CD14-positive monocyte (primary cell): Measurements from ENCODE around the gene FRS2. TPM values are rescaled to one million over a fixed set of nuclear protein-coding genes. Genes with fewer than 3 reads are reported as not detected.
A peak's percentile ranks its signal among the peaks of the same experiment; 100 is the strongest.

Source experiments
- DNase-seq, 3 donors: peaks; one replicate each; pipeline ENCODE4 v3.0.0-alpha.2; 2011 to 2022
- H2AFZ ChIP-seq: 2 replicates; pipeline ENCODE4 v1.6.0; 2012; ENCODE audit warnings: mild to moderate bottlenecking, low read depth, low read length, inconsistent platforms; ENCODE audit not compliant: insufficient read depth, poor library complexity, severe bottlenecking
- H3K27ac ChIP-seq, 2 donors: 1 replicate in 1 of 2; 2 replicates in 1 of 2; pipeline ENCODE4 v1.5.1; 2012 to 2013; ENCODE audit warnings: low read length in 2 of 2, control low read depth in 1 of 2, inconsistent platforms in 1 of 2, low read depth in 1 of 2, mild to moderate bottlenecking in 1 of 2
- H3K27me3 ChIP-seq, 2 donors: one replicate each; pipeline versions ENCODE4 v1.6.0 to v1.6.1; 2011 to 2013; ENCODE audit warnings: low read length in 2 of 2; ENCODE audit not compliant: control insufficient read depth in 2 of 2, insufficient read depth in 2 of 2
- H3K36me3 ChIP-seq, 2 donors: replicated peaks in 1 of 2; 1 replicate in 1 of 2; 2 replicates in 1 of 2; pipeline versions ENCODE4 v1.5.1 to v1.6.1; 2012 to 2013; ENCODE audit warnings: low read length in 2 of 2, control low read depth in 1 of 2, inconsistent platforms in 1 of 2, mild to moderate bottlenecking in 1 of 2; ENCODE audit not compliant: insufficient read depth in 2 of 2, control insufficient read depth in 1 of 2
- H3K4me1 ChIP-seq, 2 donors: 1 replicate in 1 of 2; 2 replicates in 1 of 2; pipeline versions ENCODE4 v1.5.1 to v1.6.1; 2012 to 2013; ENCODE audit warnings: low read length in 2 of 2, control low read depth in 1 of 2, inconsistent platforms in 1 of 2, mild to moderate bottlenecking in 1 of 2, moderate library complexity in 1 of 2; ENCODE audit not compliant: insufficient read depth in 2 of 2, control insufficient read depth in 1 of 2
- H3K4me2 ChIP-seq: replicated peaks from 2 replicates; pipeline ENCODE3; 2012; ENCODE audit warnings: low read length, moderate library complexity, mild to moderate bottlenecking; ENCODE audit not compliant: poor library complexity, severe bottlenecking; ENCODE audit errors: extremely low read depth
- H3K4me3 ChIP-seq, 3 experiments: fragments of 200-600 bp in 1 of 3; sonication (generic) in 1 of 3; replicated peaks in 1 of 3; 1 replicate in 2 of 3; 2 replicates in 1 of 3; pipeline ENCODE4 v1.5.1; 2011 to 2013; ENCODE audit warnings: low read length in 3 of 3, mild to moderate bottlenecking in 3 of 3, control low read depth in 2 of 3, low read depth in 2 of 3, inconsistent platforms in 1 of 3, moderate library complexity in 1 of 3
- H3K79me2 ChIP-seq: 2 replicates; pipeline ENCODE4 v1.6.0; 2012; ENCODE audit warnings: mild to moderate bottlenecking, control low read depth, inconsistent platforms, low read length, moderate library complexity; ENCODE audit not compliant: insufficient read depth
- H3K9ac ChIP-seq: 2 replicates; pipeline ENCODE4 v1.6.0; 2017; ENCODE audit warnings: low read length, mild to moderate bottlenecking; ENCODE audit not compliant: insufficient read depth, poor library complexity, severe bottlenecking
- H3K9me3 ChIP-seq, 2 donors: replicated peaks in 1 of 2; 1 replicate in 1 of 2; 2 replicates in 1 of 2; pipeline versions ENCODE4 v1.5.1 to v1.6.1; 2012 to 2013; ENCODE audit warnings: low read length in 2 of 2, control low read depth in 1 of 2; ENCODE audit not compliant: control insufficient read depth in 1 of 2, insufficient read depth in 1 of 2
- H4K20me1 ChIP-seq: 2 replicates; pipeline ENCODE4 v1.6.0; 2012; ENCODE audit warnings: mild to moderate bottlenecking, low read length, control low read depth, moderate library complexity; ENCODE audit not compliant: insufficient read depth
- H3K27ac Mint-ChIP-seq, 7 donors: one replicate each; pipeline ENCODE4 v1.8.0; 2020; ENCODE audit warnings: mild to moderate bottlenecking in 7 of 7, mixed read lengths in 7 of 7, moderate library complexity in 6 of 7, inconsistent platforms in 2 of 7
- H3K27me3 Mint-ChIP-seq, 3 donors: one replicate each; pipeline ENCODE4 v1.8.0; 2021 to 2022; ENCODE audit warnings: low read depth in 3 of 3, mild to moderate bottlenecking in 3 of 3, mixed read lengths in 3 of 3, moderate library complexity in 3 of 3, inconsistent platforms in 1 of 3
- H3K36me3 Mint-ChIP-seq, 2 donors: one replicate each; pipeline ENCODE4 v1.8.0; 2020; ENCODE audit warnings: mixed read lengths in 2 of 2, inconsistent platforms in 1 of 2, mild to moderate bottlenecking in 1 of 2
- H3K4me1 Mint-ChIP-seq: one replicate; pipeline ENCODE4 v1.8.0; 2020; ENCODE audit warnings: mild to moderate bottlenecking, mixed read lengths
- H3K4me3 Mint-ChIP-seq, 2 donors: one replicate each; pipeline ENCODE4 v1.8.0; 2020; ENCODE audit warnings: mild to moderate bottlenecking in 2 of 2, mixed read lengths in 2 of 2, moderate library complexity in 1 of 2
- H3K9me3 Mint-ChIP-seq, 7 donors: one replicate each; pipeline ENCODE4 v1.8.0; 2020 to 2022; ENCODE audit warnings: mixed read lengths in 7 of 7, mild to moderate bottlenecking in 6 of 7, moderate library complexity in 6 of 7, inconsistent platforms in 2 of 7
- CTCF ChIP-seq: fragments of 200-600 bp; IDR thresholded peaks from one replicate; pipeline ENCODE4 v1.8.0; 2022; ENCODE audit warnings: antibody characterized with exemption, mild to moderate bottlenecking
- WGBS: methylation state at CpG from one replicate; pipeline ENCODE4 v1.1.5; 2013; ENCODE audit warnings: missing lambda C conversion rate; ENCODE audit not compliant: insufficient coverage; 5-methylcytosine and 5-hydroxymethylcytosine counted together
- intact Hi-C, 2 donors: fragments of 100-400 bp; cut with micrococcal nuclease; formaldehyde crosslinking; loops; one replicate each; pipeline versions ENCODE4 v1.15.0 to v1.15.1; 2023
- polyA plus RNA-seq, 3 donors: library from polyadenylated mRNA; depleted of rRNA in 1 of 3; unstranded in 2 of 3; stranded (reverse) in 1 of 3; fragments of 300-500 nt in 2 of 3; fragments of >200 nt in 1 of 3; fragmentation: Illumina TruSeq in 2 of 3; gene quantifications; 1 replicate in 2 of 3; 2 replicates in 1 of 3; pipeline ENCODE4 v1.2.3, GENCODE V29; 2012 to 2021

FRS2 gene
- polyA plus RNA-seq, 3 donors: 6.8 to 13.6 (median 13.0) TPM

- Mint-ChIP-seq H3K9me3 (peaks cover 0 to 8% (median 4%) of the 10 kb centered on the region in 7 donors), H3K4me3 (no peak overlapping the region), H3K27ac (peak overlapping the region in 2 of 7 donors; percentile 1 to 75), H3K4me1 (peaks cover 16% of the 10 kb centered on the region), H3K36me3 (peaks cover 25 to 36% of the 10 kb centered on the region in 2 donors), H3K27me3 (no peaks in the 10 kb centered on the region)
- Histone ChIP-seq H2AFZ (no peak overlapping the region), H4K20me1 (peaks cover 86% of the 10 kb centered on the region), H3K9me3 (peaks cover 6 to 7% of the 10 kb centered on the region in 2 donors), H3K4me2 (no peak overlapping the region), H3K4me3 (no peak overlapping the region), H3K79me2 (peaks cover 88% of the 10 kb centered on the region), H3K27me3 (no peaks in the 10 kb centered on the region), H3K27ac (no peak overlapping the region), H3K36me3 (peaks cover 3 to 22% of the 10 kb centered on the region in 2 donors), H3K4me1 (no peaks in the 10 kb centered on the region), H3K9ac (no peak overlapping the region)
- no peak for DNase-seq
- no peak for TF ChIP-seq CTCF
- intact Hi-C loops: no loop called here
- WGBS: no CpG with 5 or more reads among the region's 2 CpGs
These were observed 14.2 kb downstream of the FRS2 start for GRCh38 chr12:69484428-69484827.

- H3K4me2 ChIP-seq: no peak overlapping the region
- intact Hi-C loops: no loop called here
- no peak overlapping the region for H2AFZ ChIP-seq
- no peak overlapping the region for H3K4me3 Mint-ChIP-seq
- peaks cover 88% of the 10 kb centered on the region for H3K79me2 ChIP-seq
- peaks cover 0 to 2% (median 0%) of the 10 kb centered on the region in 3 donors for H3K27me3 Mint-ChIP-seq
- H3K4me1 Mint-ChIP-seq: peaks cover 11% of the 10 kb centered on the region
- H3K36me3 ChIP-seq: peaks cover 0 to 29% of the 10 kb centered on the region in 2 donors
- no peaks in the 10 kb centered on the region for H3K4me1 ChIP-seq
- WGBS: 89% methylated on average over 10 of the region's 14 CpGs
- H3K27ac Mint-ChIP-seq: peak overlapping the region in 1 of 7 donors; percentile 79
- H4K20me1 ChIP-seq: peaks cover 88% of the 10 kb centered on the region
- no peak for DNase-seq
- H3K36me3 Mint-ChIP-seq: peaks cover 28 to 45% of the 10 kb centered on the region in 2 donors
- no peaks in the 10 kb centered on the region for H3K27me3 ChIP-seq
- peaks cover 3 to 7% of the 10 kb centered on the region in 2 donors for H3K9me3 ChIP-seq
- H3K9ac ChIP-seq: no peak overlapping the region
- TF ChIP-seq CTCF: no peak
- no peak overlapping the region for H3K27ac ChIP-seq
- H3K9me3 Mint-ChIP-seq: peaks cover 0 to 7% (median 3%) of the 10 kb centered on the region in 7 donors
- no peak overlapping the region for H3K4me3 ChIP-seq
These were observed 20.9 kb downstream of the FRS2 start for GRCh38 chr12:69490920-69491643.
